ENCODE results near the gene COL4A1. TPM values are rescaled to one million over a fixed set of nuclear protein-coding genes. Genes with fewer than 3 reads are reported as not detected.

COL4A1 gene
- total RNA-seq, 2 experiments from 2014 or later = not detected

- Mint-ChIP-seq H3K36me3 (no peaks in the 10 kb centered on the region), H3K4me3 (no peak overlapping the region), H3K9me3 (no peaks in the 10 kb centered on the region), H3K27me3 (peaks cover 14% of the 10 kb centered on the region), H3K4me1 (ENCODE audit: low read depth) (no peaks in the 10 kb centered on the region), H3K27ac (no peak overlapping the region)
- CTCF ChIA-PET = no interaction called here
- no peak for DNase-seq
- intact Hi-C loops (cut with micrococcal nuclease) = no loop called here
- POLR2A ChIA-PET = no interaction called here
Measured at GRCh38 chr13:110212529-110212928, 94.4 kb downstream of the COL4A1 start.

- Mint-ChIP-seq H3K27me3 (peaks cover 10% of the 10 kb centered on the region), H3K9me3 (no peaks in the 10 kb centered on the region), H3K4me3 (no peak overlapping the region), H3K36me3 (no peaks in the 10 kb centered on the region), H3K27ac (no peak overlapping the region), H3K4me1 (ENCODE audit: low read depth) (no peaks in the 10 kb centered on the region)
- ChIA-PET CTCF (no interaction called here), POLR2A (no interaction called here)
- no peak for DNase-seq
- intact Hi-C loops (cut with micrococcal nuclease) = no loop called here
Measured at GRCh38 chr13:110211735-110212134, 95.2 kb downstream of the COL4A1 start.

GRCh38 chr13:110211046-110211445 lies 95.9 kb downstream of the COL4A1 start:
- POLR2A ChIA-PET = no interaction called here
- CTCF ChIA-PET = no interaction called here
- no peaks in the 10 kb centered on the region for H3K4me1 Mint-ChIP-seq (ENCODE audit: low read depth)
- intact Hi-C loops (cut with micrococcal nuclease) = no loop called here
- DNase-seq = no peak
- no peaks in the 10 kb centered on the region for H3K9me3 Mint-ChIP-seq
- H3K4me3 Mint-ChIP-seq = no peak overlapping the region
- peaks cover 8% of the 10 kb centered on the region for H3K27me3 Mint-ChIP-seq
- H3K36me3 Mint-ChIP-seq = no peaks in the 10 kb centered on the region
- H3K27ac Mint-ChIP-seq = no peak overlapping the region

- no peak overlapping the region for H3K4me3 Mint-ChIP-seq
- H3K36me3 Mint-ChIP-seq = no peaks in the 10 kb centered on the region
- CTCF ChIA-PET = no interaction called here
- intact Hi-C loops (cut with micrococcal nuclease) = no loop called here
- POLR2A ChIA-PET = no interaction called here
- H3K27me3 Mint-ChIP-seq = peaks cover 8% of the 10 kb centered on the region
- H3K9me3 Mint-ChIP-seq = no peaks in the 10 kb centered on the region
- H3K4me1 Mint-ChIP-seq (ENCODE audit: low read depth) = no peaks in the 10 kb centered on the region
- DNase-seq = no peak
- H3K27ac Mint-ChIP-seq = no peak overlapping the region
Measured at GRCh38 chr13:110210604-110210985, 96.4 kb downstream of the COL4A1 start.

- Mint-ChIP-seq H3K4me3 (no peak overlapping the region), H3K9me3 (no peaks in the 10 kb centered on the region), H3K27ac (no peak overlapping the region), H3K36me3 (no peaks in the 10 kb centered on the region), H3K4me1 (ENCODE audit: low read depth) (no peaks in the 10 kb centered on the region), H3K27me3 (peaks cover 8% of the 10 kb centered on the region)
- no peak for DNase-seq
- POLR2A ChIA-PET = no interaction called here
- CTCF ChIA-PET = no interaction called here
- intact Hi-C loops (cut with micrococcal nuclease) = no loop called here
Measured at GRCh38 chr13:110209950-110210603, 96.9 kb downstream of the COL4A1 start.

- Mint-ChIP-seq H3K27me3 (peaks cover 7% of the 10 kb centered on the region), H3K4me3 (no peak overlapping the region), H3K27ac (no peak overlapping the region), H3K9me3 (no peaks in the 10 kb centered on the region), H3K4me1 (ENCODE audit: low read depth) (no peaks in the 10 kb centered on the region), H3K36me3 (no peaks in the 10 kb centered on the region)
- ChIA-PET CTCF (no interaction called here), POLR2A (no interaction called here)
- DNase-seq = no peak
- intact Hi-C loops (cut with micrococcal nuclease) = no loop called here
Measured at GRCh38 chr13:110208116-110208515, 98.8 kb downstream of the COL4A1 start.

GRCh38 chr13:110206996-110207395 lies 100.0 kb downstream of the COL4A1 start:
- Mint-ChIP-seq H3K27me3 (peaks cover 7% of the 10 kb centered on the region), H3K4me3 (no peak overlapping the region), H3K4me1 (ENCODE audit: low read depth) (no peaks in the 10 kb centered on the region), H3K9me3 (no peaks in the 10 kb centered on the region), H3K27ac (no peak overlapping the region), H3K36me3 (no peaks in the 10 kb centered on the region)
- intact Hi-C loops (cut with micrococcal nuclease) = no loop called here
- POLR2A ChIA-PET = no interaction called here
- DNase-seq = no peak
- CTCF ChIA-PET = no interaction called here

GRCh38 chr13:110206185-110206584 lies 100.8 kb downstream of the COL4A1 start:
- intact Hi-C loops (cut with micrococcal nuclease) = no loop called here
- ChIA-PET CTCF (interaction anchor here (0.6 kb wide), 1 partner anchor 16 kb away, joined by 3 read pairs; no protein-coding TSS in a partner anchor), POLR2A (no interaction called here)
- Mint-ChIP-seq H3K27ac (no peak overlapping the region), H3K9me3 (no peaks in the 10 kb centered on the region), H3K4me3 (no peak overlapping the region), H3K36me3 (no peaks in the 10 kb centered on the region), H3K4me1 (ENCODE audit: low read depth) (no peaks in the 10 kb centered on the region), H3K27me3 (peaks cover 5% of the 10 kb centered on the region)
- no peak for DNase-seq

- Mint-ChIP-seq H3K27me3 (peaks cover 6% of the 10 kb centered on the region), H3K27ac (no peak overlapping the region), H3K36me3 (no peaks in the 10 kb centered on the region), H3K4me3 (no peak overlapping the region), H3K9me3 (no peaks in the 10 kb centered on the region), H3K4me1 (ENCODE audit: low read depth) (no peaks in the 10 kb centered on the region)
- ChIA-PET POLR2A (no interaction called here), CTCF (no interaction called here)
- no peak for DNase-seq
- intact Hi-C loops (cut with micrococcal nuclease) = no loop called here
Measured at GRCh38 chr13:110201114-110201513, 105.8 kb downstream of the COL4A1 start.

- ChIA-PET CTCF (no interaction called here), POLR2A (no interaction called here)
- no peaks in the 10 kb centered on the region for H3K9me3 Mint-ChIP-seq
- no peak overlapping the region for H3K4me3 Mint-ChIP-seq
- DNase-seq = no peak
- intact Hi-C loops (cut with micrococcal nuclease) = no loop called here
- H3K36me3 Mint-ChIP-seq = no peaks in the 10 kb centered on the region
- peaks cover 8% of the 10 kb centered on the region for H3K27me3 Mint-ChIP-seq
- H3K27ac Mint-ChIP-seq = no peak overlapping the region
- H3K4me1 Mint-ChIP-seq (ENCODE audit: low read depth) = no peaks in the 10 kb centered on the region
Measured at GRCh38 chr13:110200276-110200870, 106.6 kb downstream of the COL4A1 start.

- CTCF ChIA-PET = no interaction called here
- intact Hi-C loops (cut with micrococcal nuclease) = no loop called here
- Mint-ChIP-seq H3K4me1 (ENCODE audit: low read depth) (no peaks in the 10 kb centered on the region), H3K27me3 (peaks cover 8% of the 10 kb centered on the region), H3K4me3 (no peak overlapping the region), H3K9me3 (no peaks in the 10 kb centered on the region), H3K36me3 (no peaks in the 10 kb centered on the region), H3K27ac (no peak overlapping the region)
- POLR2A ChIA-PET = no interaction called here
- DNase-seq = no peak
Measured at GRCh38 chr13:110199046-110199831, 107.7 kb downstream of the COL4A1 start.

- POLR2A ChIA-PET = no interaction called here
- CTCF ChIA-PET = no interaction called here
- no peaks in the 10 kb centered on the region for H3K36me3 Mint-ChIP-seq
- no peak overlapping the region for H3K4me3 Mint-ChIP-seq
- no peak for DNase-seq
- no peaks in the 10 kb centered on the region for H3K4me1 Mint-ChIP-seq (ENCODE audit: low read depth)
- no peaks in the 10 kb centered on the region for H3K9me3 Mint-ChIP-seq
- intact Hi-C loops (cut with micrococcal nuclease) = no loop called here
- H3K27ac Mint-ChIP-seq = no peak overlapping the region
- H3K27me3 Mint-ChIP-seq = peaks cover 11% of the 10 kb centered on the region
Measured at GRCh38 chr13:110197471-110197870, 109.5 kb downstream of the COL4A1 start.

GRCh38 chr13:110197026-110197425 lies 109.9 kb downstream of the COL4A1 start:
- H3K27ac Mint-ChIP-seq = no peak overlapping the region
- ChIA-PET POLR2A (no interaction called here), CTCF (no interaction called here)
- no peaks in the 10 kb centered on the region for H3K36me3 Mint-ChIP-seq
- no peaks in the 10 kb centered on the region for H3K4me1 Mint-ChIP-seq (ENCODE audit: low read depth)
- peaks cover 11% of the 10 kb centered on the region for H3K27me3 Mint-ChIP-seq
- H3K4me3 Mint-ChIP-seq = no peak overlapping the region
- no peak for DNase-seq
- H3K9me3 Mint-ChIP-seq = no peaks in the 10 kb centered on the region
- intact Hi-C loops (cut with micrococcal nuclease) = no loop called here
